Progenitor cell of endocrine pancreas (in vitro differentiated cells): ENCODE data around the gene RASGRP2. TPM values are rescaled to one million over a fixed set of nuclear protein-coding genes. Genes with fewer than 3 reads are reported as not detected.

ENCODE experiments used
- DNase-seq: peaks from one replicate; pipeline ENCODE4 v3.0.0; 2021; ENCODE audit warnings: low spot score; ENCODE audit not compliant: unreplicated experiment
- H3K27ac Mint-ChIP-seq: 2 replicates; pipeline ENCODE4 v1.8.0; 2021; ENCODE audit warnings: mild to moderate bottlenecking, moderate library complexity, mixed read lengths
- H3K27me3 Mint-ChIP-seq: 2 replicates; pipeline ENCODE4 v1.8.0; 2021; ENCODE audit warnings: mixed read lengths
- H3K36me3 Mint-ChIP-seq: 2 replicates; pipeline ENCODE4 v1.8.0; 2022; ENCODE audit warnings: mixed read lengths; ENCODE audit not compliant: insufficient read depth
- H3K4me1 Mint-ChIP-seq: 2 replicates; pipeline ENCODE4 v1.8.0; 2021; ENCODE audit warnings: low read depth, mixed read lengths
- H3K4me3 Mint-ChIP-seq: 2 replicates; pipeline ENCODE4 v1.8.0; 2021; ENCODE audit warnings: low read depth, mild to moderate bottlenecking, moderate library complexity, mixed read lengths
- H3K9me3 Mint-ChIP-seq: 2 replicates; pipeline ENCODE4 v1.8.0; 2021; ENCODE audit warnings: low read depth, mixed read lengths
- total RNA-seq: library from RNA; stranded (reverse); gene quantifications from 2 replicates; pipeline ENCODE4 v1.2.1, GENCODE V29; 2021
- TF ChIP-seq, protein P1 (sequence below): fragments of 200-600 bp; sonication (generic); IDR thresholded peaks from one replicate; pipeline ENCODE4 v1.5.0; 2021; ENCODE audit warnings: antibody characterized with exemption, mild to moderate bottlenecking; ENCODE audit not compliant: unreplicated experiment

RASGRP2 gene
- total RNA-seq, 1 donor from 2014 or later: 0.53 TPM

DNA sequence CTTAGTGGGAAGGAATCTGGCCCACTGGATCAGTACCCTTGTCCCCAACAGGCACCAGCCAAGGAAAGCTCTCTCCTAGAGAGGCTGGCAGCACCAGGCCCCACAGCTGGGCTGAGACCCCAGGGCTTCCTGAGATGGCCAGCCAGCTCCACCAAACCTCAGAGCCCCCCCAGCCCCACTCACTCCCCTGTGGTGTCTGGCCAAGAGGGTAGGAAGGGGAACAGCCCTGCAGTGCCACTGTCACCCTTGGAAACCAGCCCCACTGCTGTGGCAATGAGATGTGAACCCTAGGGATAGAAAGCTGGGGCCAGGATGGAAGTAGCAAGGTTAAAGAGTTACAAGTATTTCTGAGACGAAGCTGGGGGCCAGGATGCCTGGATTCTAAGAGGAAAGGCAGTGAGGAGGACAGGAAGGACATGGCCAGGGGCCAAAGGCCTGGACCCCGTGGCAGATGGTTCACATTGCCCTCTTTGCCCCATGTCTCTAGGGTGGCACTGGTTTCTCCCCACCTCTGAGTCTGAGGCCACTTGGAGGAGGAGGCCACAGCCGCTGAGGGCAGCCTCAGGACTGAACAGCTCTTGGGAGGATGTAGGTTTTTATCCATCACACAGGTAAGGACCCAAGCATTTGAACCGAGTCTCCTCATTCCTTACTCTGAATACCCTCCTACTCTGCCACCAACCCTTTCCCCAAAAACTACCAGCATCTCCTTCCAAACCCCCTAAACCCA is 49.8 kb downstream of the RASGRP2 start:
- no peak overlapping the region for H3K4me3 Mint-ChIP-seq
- H3K9me3 Mint-ChIP-seq: no peaks in the 10 kb centered on the region
- H3K4me1 Mint-ChIP-seq: no peaks in the 10 kb centered on the region
- peaks cover 82% of the 10 kb centered on the region for H3K27me3 Mint-ChIP-seq
- no peak overlapping the region for H3K27ac Mint-ChIP-seq
- no peak for DNase-seq
- TF ChIP-seq, protein P1, sequence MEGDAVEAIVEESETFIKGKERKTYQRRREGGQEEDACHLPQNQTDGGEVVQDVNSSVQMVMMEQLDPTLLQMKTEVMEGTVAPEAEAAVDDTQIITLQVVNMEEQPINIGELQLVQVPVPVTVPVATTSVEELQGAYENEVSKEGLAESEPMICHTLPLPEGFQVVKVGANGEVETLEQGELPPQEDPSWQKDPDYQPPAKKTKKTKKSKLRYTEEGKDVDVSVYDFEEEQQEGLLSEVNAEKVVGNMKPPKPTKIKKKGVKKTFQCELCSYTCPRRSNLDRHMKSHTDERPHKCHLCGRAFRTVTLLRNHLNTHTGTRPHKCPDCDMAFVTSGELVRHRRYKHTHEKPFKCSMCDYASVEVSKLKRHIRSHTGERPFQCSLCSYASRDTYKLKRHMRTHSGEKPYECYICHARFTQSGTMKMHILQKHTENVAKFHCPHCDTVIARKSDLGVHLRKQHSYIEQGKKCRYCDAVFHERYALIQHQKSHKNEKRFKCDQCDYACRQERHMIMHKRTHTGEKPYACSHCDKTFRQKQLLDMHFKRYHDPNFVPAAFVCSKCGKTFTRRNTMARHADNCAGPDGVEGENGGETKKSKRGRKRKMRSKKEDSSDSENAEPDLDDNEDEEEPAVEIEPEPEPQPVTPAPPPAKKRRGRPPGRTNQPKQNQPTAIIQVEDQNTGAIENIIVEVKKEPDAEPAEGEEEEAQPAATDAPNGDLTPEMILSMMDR: no peak
- H3K36me3 Mint-ChIP-seq: no peaks in the 10 kb centered on the region

DNA sequence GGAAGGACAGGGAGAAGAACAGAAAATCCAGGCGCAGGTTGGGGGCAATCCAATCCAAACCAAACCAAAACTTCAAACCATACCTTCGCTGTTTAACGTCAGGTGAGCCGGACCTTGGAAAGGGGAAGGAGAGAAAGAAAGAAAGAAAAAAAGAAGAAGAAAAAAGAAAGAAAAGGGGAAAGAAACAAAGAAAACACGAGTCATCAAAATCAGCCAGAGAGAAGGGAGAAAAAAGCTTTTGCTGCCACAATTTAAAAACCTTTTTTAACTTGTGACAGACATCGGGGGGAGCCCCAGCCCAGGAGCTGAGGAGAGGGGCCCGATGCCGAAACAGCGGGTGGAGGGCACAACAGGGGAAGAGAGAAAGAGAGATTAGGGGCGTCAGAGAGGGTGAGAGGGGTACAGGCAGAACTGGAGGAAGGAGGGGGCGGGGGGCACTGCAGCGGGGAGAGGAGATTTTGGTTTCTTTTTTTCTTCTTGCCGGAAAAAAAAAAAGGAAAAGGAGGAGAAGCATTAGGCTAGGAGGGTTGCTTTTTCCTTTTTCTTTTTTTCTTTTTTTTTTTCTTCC is 51.1 kb downstream of the RASGRP2 start:
- Mint-ChIP-seq H3K4me3 (no peak overlapping the region), H3K27me3 (peaks cover 77% of the 10 kb centered on the region), H3K27ac (no peak overlapping the region), H3K36me3 (no peaks in the 10 kb centered on the region), H3K4me1 (peaks cover 3% of the 10 kb centered on the region), H3K9me3 (no peaks in the 10 kb centered on the region)
- TF ChIP-seq, protein P1: no peak
- no peak for DNase-seq

DNA sequence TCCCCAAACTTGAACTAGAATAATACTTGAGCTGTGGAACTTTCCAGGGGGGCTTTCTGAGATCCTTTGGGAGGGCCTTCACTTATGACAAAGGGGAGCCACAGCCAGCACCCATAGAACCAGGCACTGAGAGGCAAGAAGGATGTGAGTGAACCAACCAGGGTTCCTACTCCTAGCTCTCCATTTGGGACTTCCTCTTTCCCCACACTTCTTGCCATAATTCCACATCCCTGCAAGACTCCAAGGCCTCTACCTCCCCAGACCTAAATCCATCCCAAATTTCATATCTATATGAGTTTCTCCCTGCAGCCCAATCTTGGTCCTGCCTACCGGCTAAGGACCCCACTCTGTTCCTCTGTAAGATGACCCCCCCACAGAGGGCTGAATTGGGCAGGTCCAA is 52.4 kb downstream of the RASGRP2 start:
- no peak for DNase-seq
- no peaks in the 10 kb centered on the region for H3K36me3 Mint-ChIP-seq
- peaks cover 4% of the 10 kb centered on the region for H3K4me1 Mint-ChIP-seq
- H3K9me3 Mint-ChIP-seq: no peaks in the 10 kb centered on the region
- TF ChIP-seq, protein P1: no peak
- no peak overlapping the region for H3K4me3 Mint-ChIP-seq
- no peak overlapping the region for H3K27ac Mint-ChIP-seq
- peaks cover 73% of the 10 kb centered on the region for H3K27me3 Mint-ChIP-seq

DNA sequence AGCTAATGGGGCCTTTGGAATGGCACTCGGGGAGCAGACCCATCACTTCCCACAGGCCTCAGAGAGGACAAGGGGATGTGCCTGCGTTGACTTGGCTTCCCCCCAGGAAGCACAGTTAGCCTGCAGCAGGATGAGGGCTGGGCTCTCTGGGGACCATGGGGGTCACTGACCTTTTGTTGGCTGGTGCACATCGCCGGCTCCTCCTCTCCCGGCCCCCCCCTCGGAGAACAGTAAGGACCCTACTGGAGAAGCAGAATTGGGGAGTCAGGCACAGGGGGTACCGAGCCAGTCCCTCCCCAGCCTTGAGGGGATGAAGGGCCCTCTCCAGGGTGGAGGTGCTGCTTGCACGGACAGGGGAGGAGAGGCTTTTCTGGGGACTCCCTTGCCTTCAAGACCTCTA is 53.7 kb downstream of the RASGRP2 start:
- no peak overlapping the region for H3K27ac Mint-ChIP-seq
- DNase-seq: no peak
- H3K9me3 Mint-ChIP-seq: no peaks in the 10 kb centered on the region
- H3K27me3 Mint-ChIP-seq: peaks cover 70% of the 10 kb centered on the region
- peaks cover 4% of the 10 kb centered on the region for H3K4me1 Mint-ChIP-seq
- no peaks in the 10 kb centered on the region for H3K36me3 Mint-ChIP-seq
- TF ChIP-seq, protein P1: no peak
- no peak overlapping the region for H3K4me3 Mint-ChIP-seq

DNA sequence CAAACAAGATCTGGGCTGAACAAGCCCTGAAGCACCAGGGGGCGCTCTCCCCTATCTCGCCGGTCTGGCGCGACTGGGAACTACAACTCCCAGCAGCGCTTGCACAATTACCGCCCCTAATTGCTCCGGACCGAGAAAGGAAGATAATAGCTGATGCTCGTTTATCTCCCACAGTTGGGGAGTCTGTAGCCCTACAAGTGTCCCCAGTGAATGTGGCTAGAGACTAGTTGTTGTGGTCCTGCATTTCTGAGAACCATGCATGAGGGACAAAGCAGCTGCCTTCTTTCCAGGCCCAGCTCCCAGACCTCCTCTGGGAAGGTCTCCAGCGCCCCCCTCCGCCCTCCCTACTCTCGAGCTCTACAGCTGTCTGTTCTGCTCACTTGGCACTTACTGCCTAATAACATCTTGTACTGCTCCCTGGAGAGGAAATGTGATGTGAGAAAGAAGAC is 55.4 kb downstream of the RASGRP2 start:
- Mint-ChIP-seq H3K9me3 (no peaks in the 10 kb centered on the region), H3K4me3 (peak overlapping the region; percentile 88), H3K27me3 (peaks cover 70% of the 10 kb centered on the region), H3K36me3 (no peaks in the 10 kb centered on the region), H3K27ac (peak overlapping the region; percentile 79), H3K4me1 (peaks cover 4% of the 10 kb centered on the region)
- peak; percentile 93 for DNase-seq
- TF ChIP-seq, protein P1: peak; percentile 98
